WTC11 (cell line): Measurements from ENCODE around the gene MYBPC2. TPM values are rescaled to one million over a fixed set of nuclear protein-coding genes. Genes with fewer than 3 reads are reported as not detected.

ENCODE experiments used
- ATAC-seq: fragments of 200-7000 bp; cut with Tn5 transposase; 2 replicates; pipeline ENCODE4 v1.10.0; 2021; ENCODE audit warnings: mild to moderate bottlenecking, moderate library complexity
- CTCF ChIA-PET: fragments of 300-600 bp; sonication (Branson Sonifier 250); formaldehyde crosslinking; loops from one replicate; lab custom pipeline; 2021; ENCODE audit warnings: antibody characterized with exemption; lab: Charles Lee
- POLR2A ChIA-PET: fragments of 350-600 bp; sonication (Branson Sonifier 250); formaldehyde crosslinking; loops from one replicate; lab custom pipeline; 2021; ENCODE audit warnings: antibody characterized with exemption; lab: Charles Lee
- DNase-seq: peaks from one replicate; pipeline ENCODE4 v3.0.0; 2021; ENCODE audit warnings: low spot score
- H3K27ac Mint-ChIP-seq: 2 replicates; pipeline ENCODE4 v1.8.0; 2021; ENCODE audit warnings: mixed read lengths
- H3K27me3 Mint-ChIP-seq: 2 replicates; pipeline ENCODE4 v1.8.0; 2021; ENCODE audit warnings: low read depth, mild to moderate bottlenecking, moderate library complexity, mixed read lengths
- H3K36me3 Mint-ChIP-seq: 2 replicates; pipeline ENCODE4 v1.8.0; 2021; ENCODE audit warnings: mixed read lengths
- H3K4me1 Mint-ChIP-seq: 2 replicates; pipeline ENCODE4 v1.8.0; 2022; ENCODE audit warnings: mixed read lengths
- H3K4me3 Mint-ChIP-seq: 2 replicates; pipeline ENCODE4 v1.8.0; 2021; ENCODE audit warnings: mild to moderate bottlenecking, moderate library complexity, mixed read lengths
- H3K9me3 Mint-ChIP-seq: 2 replicates; pipeline ENCODE4 v1.8.0; 2021; ENCODE audit warnings: mixed read lengths
- ATF3 ChIP-seq: sonication (generic); formaldehyde crosslinking; conservative IDR thresholded peaks from 2 replicates; pipeline ENCODE4 v1.8.1; 2022; ENCODE audit warnings: mild to moderate bottlenecking, missing genetic modification reagents
- CBFB ChIP-seq: sonication (generic); formaldehyde crosslinking; IDR thresholded peaks from 2 replicates; pipeline ENCODE4 v1.8.1; 2022; ENCODE audit warnings: mild to moderate bottlenecking, low read depth, missing genetic modification reagents
- CREB1 ChIP-seq: sonication (generic); formaldehyde crosslinking; IDR thresholded peaks from 2 replicates; pipeline ENCODE4 v1.8.0; 2023; ENCODE audit warnings: mild to moderate bottlenecking, missing genetic modification reagents
- E2F5 ChIP-seq: sonication (generic); formaldehyde crosslinking; IDR thresholded peaks from 2 replicates; pipeline ENCODE4 v1.8.1; 2022; ENCODE audit warnings: mild to moderate bottlenecking, moderate library complexity, missing genetic modification reagents
- JAZF1 ChIP-seq: fragments of 250-450 bp; sonication (Bioruptor Pico); IDR thresholded peaks from 2 replicates; pipeline ENCODE4 v1.9.0; 2021; ENCODE audit warnings: moderate library complexity, mild to moderate bottlenecking, inconsistent platforms
- NFYB ChIP-seq: sonication (generic); formaldehyde crosslinking; conservative IDR thresholded peaks from 2 replicates; pipeline ENCODE4 v1.8.0; 2022; ENCODE audit warnings: low read depth, missing genetic modification reagents
- TEAD1 ChIP-seq: sonication (generic); formaldehyde crosslinking; IDR thresholded peaks from 2 replicates; pipeline ENCODE4 v1.8.0; 2022; ENCODE audit warnings: mild to moderate bottlenecking, missing genetic modification reagents
- ZBTB21 ChIP-seq: sonication (generic); formaldehyde crosslinking; IDR thresholded peaks from 2 replicates; pipeline ENCODE4 v1.8.1; 2023; ENCODE audit warnings: mild to moderate bottlenecking, missing genetic modification reagents, borderline replicate concordance
- ZMAT4 ChIP-seq: fragments of 250-450 bp; sonication (Bioruptor Pico); IDR thresholded peaks from 2 replicates; pipeline ENCODE4 v1.9.0; 2021; ENCODE audit warnings: mild to moderate bottlenecking
- ZNF138 ChIP-seq: sonication (generic); formaldehyde crosslinking; conservative IDR thresholded peaks from 2 replicates; pipeline ENCODE4 v1.8.1; 2022; ENCODE audit warnings: mild to moderate bottlenecking, moderate library complexity, missing genetic modification reagents
- ZNF671 ChIP-seq: fragments of 250-450 bp; sonication (Bioruptor Pico); IDR thresholded peaks from 2 replicates; pipeline ENCODE4 v1.8.0; 2021; ENCODE audit warnings: mild to moderate bottlenecking
- total RNA-seq: library from RNA; stranded (reverse); gene quantifications from 3 replicates; pipeline ENCODE4 v1.2.3, GENCODE V29; 2021
- TF ChIP-seq, protein P1 (sequence below): sonication (generic); formaldehyde crosslinking; IDR thresholded peaks from 2 replicates; pipeline ENCODE4 v1.8.1; 2023; ENCODE audit warnings: mild to moderate bottlenecking, missing genetic modification reagents
- TF ChIP-seq, protein P2 (sequence below): sonication (generic); formaldehyde crosslinking; IDR thresholded peaks from 2 replicates; pipeline ENCODE4 v1.8.0; 2022; ENCODE audit warnings: mild to moderate bottlenecking, missing genetic modification reagents
- TF ChIP-seq, protein P3 (sequence below): fragments of 250-450 bp; sonication (Bioruptor Pico); IDR thresholded peaks from 2 replicates; pipeline ENCODE4 v1.9.0; 2021; ENCODE audit warnings: mild to moderate bottlenecking

The MYBPC2 gene
- total RNA-seq, 1 experiment from 2014 or later, result 2.6 TPM

DNA sequence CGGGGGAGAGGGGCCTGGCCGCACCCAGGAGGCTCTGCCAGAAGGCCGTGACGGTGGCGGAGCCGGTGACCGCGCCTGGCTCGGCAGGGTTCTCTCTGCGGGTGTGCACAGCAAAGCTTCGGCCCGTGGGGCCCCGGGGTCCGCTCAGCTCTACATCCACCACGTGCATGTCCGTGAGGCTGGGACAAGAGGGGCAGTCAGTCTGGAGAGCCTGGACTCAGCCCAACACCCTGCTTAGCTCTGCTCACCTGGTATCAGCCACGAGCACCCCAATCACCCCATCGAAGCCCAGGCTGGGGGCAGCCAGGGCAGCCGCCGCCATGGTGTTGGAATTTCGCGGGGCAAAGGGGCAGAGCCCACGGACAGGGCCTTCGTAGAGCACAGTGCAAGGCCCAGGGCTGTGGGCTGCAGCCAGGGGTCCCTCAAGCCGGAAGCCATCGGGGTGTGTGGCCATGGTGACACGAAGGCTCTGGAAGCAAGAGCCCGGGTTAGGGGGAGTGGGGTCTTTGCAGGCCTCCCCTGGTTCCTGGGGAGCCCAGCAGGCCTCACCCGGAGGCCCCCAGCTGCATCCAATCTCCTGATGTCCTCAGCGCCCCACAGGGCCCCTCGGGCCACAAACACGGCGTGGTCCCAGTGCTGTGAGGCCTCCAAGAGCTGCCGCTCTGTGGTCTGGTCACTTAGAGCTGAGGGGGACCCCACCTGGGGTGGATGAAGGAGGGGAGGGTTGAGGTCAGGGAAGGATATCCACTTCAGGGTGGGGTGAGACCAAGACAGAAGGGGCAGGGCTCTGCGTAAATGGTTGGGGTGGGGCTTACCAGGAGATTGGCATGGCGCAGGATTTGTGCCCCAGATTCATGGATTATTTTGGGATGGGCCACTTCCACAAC, 79.7 kb downstream of the MYBPC2 start:
- ATAC-seq (no peak), DNase-seq (no peak)
- H3K9me3 Mint-ChIP-seq, result no peaks in the 10 kb centered on the region

More for the DNA sequence above, 79.7 kb downstream of the MYBPC2 start:
- Mint-ChIP-seq H3K36me3 (no peaks in the 10 kb centered on the region), H3K27ac (no peak overlapping the region), H3K27me3 (peaks cover 46% of the 10 kb centered on the region), H3K4me1 (peaks cover 14% of the 10 kb centered on the region), H3K4me3 (no peak overlapping the region)
- TF ChIP-seq, protein P1, sequence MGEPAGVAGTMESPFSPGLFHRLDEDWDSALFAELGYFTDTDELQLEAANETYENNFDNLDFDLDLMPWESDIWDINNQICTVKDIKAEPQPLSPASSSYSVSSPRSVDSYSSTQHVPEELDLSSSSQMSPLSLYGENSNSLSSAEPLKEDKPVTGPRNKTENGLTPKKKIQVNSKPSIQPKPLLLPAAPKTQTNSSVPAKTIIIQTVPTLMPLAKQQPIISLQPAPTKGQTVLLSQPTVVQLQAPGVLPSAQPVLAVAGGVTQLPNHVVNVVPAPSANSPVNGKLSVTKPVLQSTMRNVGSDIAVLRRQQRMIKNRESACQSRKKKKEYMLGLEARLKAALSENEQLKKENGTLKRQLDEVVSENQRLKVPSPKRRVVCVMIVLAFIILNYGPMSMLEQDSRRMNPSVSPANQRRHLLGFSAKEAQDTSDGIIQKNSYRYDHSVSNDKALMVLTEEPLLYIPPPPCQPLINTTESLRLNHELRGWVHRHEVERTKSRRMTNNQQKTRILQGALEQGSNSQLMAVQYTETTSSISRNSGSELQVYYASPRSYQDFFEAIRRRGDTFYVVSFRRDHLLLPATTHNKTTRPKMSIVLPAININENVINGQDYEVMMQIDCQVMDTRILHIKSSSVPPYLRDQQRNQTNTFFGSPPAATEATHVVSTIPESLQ (CRISPR knock-in tag), result no peak
- TF ChIP-seq ZBTB21 (CRISPR knock-in tag) (no peak), CREB1 (no peak), TEAD1 (CRISPR knock-in tag) (no peak), ATF3 (CRISPR knock-in tag) (no peak), ZNF138 (CRISPR knock-in tag) (no peak), ZNF671 (CRISPR knock-in tag) (no peak), NFYB (no peak), ZMAT4 (CRISPR knock-in tag) (no peak), JAZF1 (CRISPR knock-in tag) (no peak), CBFB (CRISPR knock-in tag) (no peak), E2F5 (no peak)
- TF ChIP-seq, protein P2, sequence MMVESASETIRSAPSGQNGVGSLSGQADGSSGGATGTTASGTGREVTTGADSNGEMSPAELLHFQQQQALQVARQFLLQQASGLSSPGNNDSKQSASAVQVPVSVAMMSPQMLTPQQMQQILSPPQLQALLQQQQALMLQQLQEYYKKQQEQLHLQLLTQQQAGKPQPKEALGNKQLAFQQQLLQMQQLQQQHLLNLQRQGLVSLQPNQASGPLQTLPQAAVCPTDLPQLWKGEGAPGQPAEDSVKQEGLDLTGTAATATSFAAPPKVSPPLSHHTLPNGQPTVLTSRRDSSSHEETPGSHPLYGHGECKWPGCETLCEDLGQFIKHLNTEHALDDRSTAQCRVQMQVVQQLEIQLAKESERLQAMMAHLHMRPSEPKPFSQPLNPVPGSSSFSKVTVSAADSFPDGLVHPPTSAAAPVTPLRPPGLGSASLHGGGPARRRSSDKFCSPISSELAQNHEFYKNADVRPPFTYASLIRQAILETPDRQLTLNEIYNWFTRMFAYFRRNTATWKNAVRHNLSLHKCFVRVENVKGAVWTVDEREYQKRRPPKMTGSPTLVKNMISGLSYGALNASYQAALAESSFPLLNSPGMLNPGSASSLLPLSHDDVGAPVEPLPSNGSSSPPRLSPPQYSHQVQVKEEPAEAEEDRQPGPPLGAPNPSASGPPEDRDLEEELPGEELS (CRISPR knock-in tag), result no peak
- TF ChIP-seq, protein P3, sequence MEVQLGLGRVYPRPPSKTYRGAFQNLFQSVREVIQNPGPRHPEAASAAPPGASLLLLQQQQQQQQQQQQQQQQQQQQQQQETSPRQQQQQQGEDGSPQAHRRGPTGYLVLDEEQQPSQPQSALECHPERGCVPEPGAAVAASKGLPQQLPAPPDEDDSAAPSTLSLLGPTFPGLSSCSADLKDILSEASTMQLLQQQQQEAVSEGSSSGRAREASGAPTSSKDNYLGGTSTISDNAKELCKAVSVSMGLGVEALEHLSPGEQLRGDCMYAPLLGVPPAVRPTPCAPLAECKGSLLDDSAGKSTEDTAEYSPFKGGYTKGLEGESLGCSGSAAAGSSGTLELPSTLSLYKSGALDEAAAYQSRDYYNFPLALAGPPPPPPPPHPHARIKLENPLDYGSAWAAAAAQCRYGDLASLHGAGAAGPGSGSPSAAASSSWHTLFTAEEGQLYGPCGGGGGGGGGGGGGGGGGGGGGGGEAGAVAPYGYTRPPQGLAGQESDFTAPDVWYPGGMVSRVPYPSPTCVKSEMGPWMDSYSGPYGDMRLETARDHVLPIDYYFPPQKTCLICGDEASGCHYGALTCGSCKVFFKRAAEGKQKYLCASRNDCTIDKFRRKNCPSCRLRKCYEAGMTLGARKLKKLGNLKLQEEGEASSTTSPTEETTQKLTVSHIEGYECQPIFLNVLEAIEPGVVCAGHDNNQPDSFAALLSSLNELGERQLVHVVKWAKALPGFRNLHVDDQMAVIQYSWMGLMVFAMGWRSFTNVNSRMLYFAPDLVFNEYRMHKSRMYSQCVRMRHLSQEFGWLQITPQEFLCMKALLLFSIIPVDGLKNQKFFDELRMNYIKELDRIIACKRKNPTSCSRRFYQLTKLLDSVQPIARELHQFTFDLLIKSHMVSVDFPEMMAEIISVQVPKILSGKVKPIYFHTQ (CRISPR knock-in tag), result no peak
- ChIA-PET CTCF (interaction anchor here (1.2 to 3.4 kb wide), 8 partner anchors 11 to 365 kb away, joined by 4 to 23 read pairs (median 9); no protein-coding TSS in a partner anchor), POLR2A (no interaction called here)
